Neural progenitor cell (in vitro differentiated cells): ENCODE data around the gene MYL11. TPM values are rescaled to one million over a fixed set of nuclear protein-coding genes. Genes with fewer than 3 reads are reported as not detected.
"Not testable (repeated sequence)": the region's sequence is repeated elsewhere in the genome, so short reads cannot be mapped to it uniquely, and the experiment has no call there.

Experiments used
- DNase-seq: peaks from one replicate; pipeline ENCODE4 v3.0.0-alpha.2; 2016; ENCODE audit warnings: low spot score
- H2AFZ ChIP-seq: fragments of 200-600 bp; sonication (generic); replicated peaks from 2 replicates; pipeline ENCODE4 v1.6.1; 2016; ENCODE audit warnings: antibody characterized with exemption
- H3F3A ChIP-seq: fragments of 200-600 bp; sonication (generic); 2 replicates; pipeline ENCODE4 v1.6.1; 2016; ENCODE audit warnings: antibody characterized with exemption, low read depth
- H3K27ac ChIP-seq: fragments of 200-600 bp; sonication (generic); 2 replicates; pipeline ENCODE4 v1.5.1; 2016; ENCODE audit warnings: mild to moderate bottlenecking
- H3K27me3 ChIP-seq: fragments of 200-600 bp; sonication (generic); 2 replicates; pipeline ENCODE4 v1.6.1; 2016; ENCODE audit warnings: mild to moderate bottlenecking, moderate library complexity
- H3K36me3 ChIP-seq: fragments of 200-600 bp; sonication (generic); 2 replicates; pipeline ENCODE4 v1.5.1; 2016
- H3K4me1 ChIP-seq: fragments of 200-600 bp; sonication (generic); 2 replicates; pipeline ENCODE4 v1.6.1; 2016; ENCODE audit warnings: mixed run types
- H3K4me2 ChIP-seq: fragments of 200-600 bp; sonication (generic); 2 replicates; pipeline ENCODE4 v1.6.1; 2016
- H3K4me3 ChIP-seq: fragments of 200-600 bp; sonication (generic); 2 replicates; pipeline ENCODE4 v1.5.1; 2016
- H3K79me2 ChIP-seq: fragments of 200-600 bp; sonication (generic); 2 replicates; pipeline ENCODE4 v1.6.1; 2016; ENCODE audit warnings: low read depth
- H3K9ac ChIP-seq: fragments of 200-600 bp; sonication (generic); 2 replicates; pipeline ENCODE4 v1.6.1; 2016
- H3K9me3 ChIP-seq: fragments of 200-600 bp; sonication (generic); 2 replicates; pipeline ENCODE4 v1.5.1; 2016; ENCODE audit warnings: low read depth
- H4K20me1 ChIP-seq: fragments of 200-600 bp; sonication (generic); 2 replicates; pipeline ENCODE4 v1.6.1; 2016; ENCODE audit warnings: low read depth
- H3K27ac Mint-ChIP-seq: 3 replicates; pipeline ENCODE4 v1.8.0; 2021; ENCODE audit warnings: mixed read lengths
- H3K27me3 Mint-ChIP-seq: 2 replicates; pipeline ENCODE4 v1.8.0; 2022; ENCODE audit warnings: low read depth, mild to moderate bottlenecking, inconsistent platforms, moderate library complexity, mixed read lengths; ENCODE audit not compliant: insufficient read depth
- H3K36me3 Mint-ChIP-seq: 3 replicates; pipeline ENCODE4 v1.8.0; 2021; ENCODE audit warnings: mixed read lengths
- H3K4me1 Mint-ChIP-seq: 3 replicates; pipeline ENCODE4 v1.8.0; 2021; ENCODE audit warnings: mixed read lengths
- H3K4me3 Mint-ChIP-seq: 3 replicates; pipeline ENCODE4 v1.8.0; 2021; ENCODE audit warnings: mild to moderate bottlenecking, moderate library complexity, mixed read lengths
- H3K9me3 Mint-ChIP-seq: 3 replicates; pipeline ENCODE4 v1.8.0; 2020; ENCODE audit warnings: mixed read lengths
- CTCF ChIP-seq: fragments of 200-600 bp; sonication (generic); IDR thresholded peaks from 2 replicates; pipeline ENCODE4 v1.5.1; 2017; ENCODE audit warnings: antibody characterized with exemption, mild to moderate bottlenecking
- EZH2 ChIP-seq: fragments of 200-600 bp; sonication (generic); IDR thresholded peaks from 2 replicates; pipeline ENCODE4 v1.6.1; 2017; ENCODE audit warnings: antibody characterized with exemption, mild to moderate bottlenecking, moderate library complexity
- EZH2phosphoT487 ChIP-seq: fragments of 200-600 bp; sonication (generic); IDR thresholded peaks from 2 replicates; pipeline ENCODE4 v1.6.1; 2017; ENCODE audit warnings: antibody characterized with exemption
- total RNA-seq: library from RNA; depleted of rRNA; stranded (reverse); fragments of >200 nt; gene quantifications from 2 replicates; pipeline ENCODE4 v1.2.3, GENCODE V29; 2015; ENCODE audit warnings: low replicate concordance

The MYL11 gene
- total RNA-seq, 1 donor from 2014 or later: 4.1 TPM

GRCh38 chr16:30340621-30341020 lies 34.0 kb upstream of the MYL11 start:
- H3K9me3 Mint-ChIP-seq: no peaks in the 10 kb centered on the region
- H3K4me1 ChIP-seq: no peaks in the 10 kb centered on the region
- no peak for DNase-seq
- peaks cover 5% of the 10 kb centered on the region for H3F3A ChIP-seq
- no peaks in the 10 kb centered on the region for H3K9me3 ChIP-seq
- H3K4me2 ChIP-seq: no peak overlapping the region
- H3K27me3 ChIP-seq: no peaks in the 10 kb centered on the region
- H3K36me3 ChIP-seq: no peaks in the 10 kb centered on the region
- H3K79me2 ChIP-seq: no peaks in the 10 kb centered on the region
- no peak for TF ChIP-seq EZH2phosphoT487
- TF ChIP-seq EZH2: no peak
- no peak for TF ChIP-seq CTCF
- H3K36me3 Mint-ChIP-seq: no peaks in the 10 kb centered on the region
- no peak overlapping the region for H3K4me3 ChIP-seq
- no peak overlapping the region for H2AFZ ChIP-seq
- no peak overlapping the region for H3K9ac ChIP-seq
- H3K4me3 Mint-ChIP-seq: no peak overlapping the region
- H4K20me1 ChIP-seq: no peaks in the 10 kb centered on the region
- H3K4me1 Mint-ChIP-seq: peaks cover 4% of the 10 kb centered on the region
- no peak overlapping the region for H3K27ac Mint-ChIP-seq
- no peak overlapping the region for H3K27ac ChIP-seq
- peaks cover 6% of the 10 kb centered on the region for H3K27me3 Mint-ChIP-seq

GRCh38 chr16:30341971-30342370 lies 32.6 kb upstream of the MYL11 start:
- not testable (repeated sequence) for H3K4me1 ChIP-seq, H3K9me3 ChIP-seq, H3K27me3 Mint-ChIP-seq, H3K9ac ChIP-seq, H3K4me3 ChIP-seq, H3K27me3 ChIP-seq, H3K79me2 ChIP-seq, H3F3A ChIP-seq, H4K20me1 ChIP-seq, H3K9me3 Mint-ChIP-seq, H3K36me3 Mint-ChIP-seq, H2AFZ ChIP-seq, H3K4me3 Mint-ChIP-seq, H3K4me2 ChIP-seq, H3K36me3 ChIP-seq, DNase-seq, H3K4me1 Mint-ChIP-seq, H3K27ac ChIP-seq
- H3K27ac Mint-ChIP-seq: peak overlapping the region; percentile 63

GRCh38 chr16:30342751-30343490 lies 31.7 kb upstream of the MYL11 start:
- Mint-ChIP-seq H3K4me3 (no peak overlapping the region), H3K27me3 (peaks cover 4% of the 10 kb centered on the region), H3K4me1 (no peaks in the 10 kb centered on the region), H3K27ac (no peak overlapping the region), H3K9me3 (no peaks in the 10 kb centered on the region), H3K36me3 (no peaks in the 10 kb centered on the region)
- no peak overlapping the region for H3K4me3 ChIP-seq
- no peaks in the 10 kb centered on the region for H3K27me3 ChIP-seq
- no peaks in the 10 kb centered on the region for H3K79me2 ChIP-seq
- no peak overlapping the region for H3K4me2 ChIP-seq
- H4K20me1 ChIP-seq: no peaks in the 10 kb centered on the region
- no peaks in the 10 kb centered on the region for H3K36me3 ChIP-seq
- H3K9me3 ChIP-seq: no peaks in the 10 kb centered on the region
- H3K9ac ChIP-seq: no peak overlapping the region
- TF ChIP-seq EZH2phosphoT487: no peak
- TF ChIP-seq EZH2: no peak
- TF ChIP-seq CTCF: no peak
- no peak overlapping the region for H3K27ac ChIP-seq
- no peaks in the 10 kb centered on the region for H3F3A ChIP-seq
- no peaks in the 10 kb centered on the region for H3K4me1 ChIP-seq
- no peak overlapping the region for H2AFZ ChIP-seq
- DNase-seq: no peak

GRCh38 chr16:30343491-30343820 lies 31.1 kb upstream of the MYL11 start:
- H3K27ac Mint-ChIP-seq, H3K4me2 ChIP-seq, H3K9me3 Mint-ChIP-seq, H3K9me3 ChIP-seq, H3K27ac ChIP-seq, H3K4me3 ChIP-seq, DNase-seq, H3F3A ChIP-seq, H3K27me3 ChIP-seq, H3K27me3 Mint-ChIP-seq, H3K79me2 ChIP-seq, H2AFZ ChIP-seq, H3K4me1 Mint-ChIP-seq, H3K4me3 Mint-ChIP-seq, H4K20me1 ChIP-seq, H3K4me1 ChIP-seq, H3K36me3 Mint-ChIP-seq, H3K36me3 ChIP-seq, H3K9ac ChIP-seq: not testable (repeated sequence)
